Esophagus muscularis mucosa (tissue), 4 donors: ENCODE measurements around the gene MEIS3. TPM values are rescaled to one million over a fixed set of nuclear protein-coding genes. Genes with fewer than 3 reads are reported as not detected.
A peak's percentile ranks its signal among the peaks of the same experiment; 100 is the strongest.

ENCODE experiments used
- DNase-seq: peaks from one replicate; pipeline ENCODE4 v3.0.0-alpha.2; 2017; ENCODE audit errors: extremely low spot score
- H3K27ac ChIP-seq, 4 donors: fragments of 200-600 bp; sonication (generic); replicated peaks in 1 of 4; 1 replicate in 3 of 4; 2 replicates in 1 of 4; pipeline ENCODE4 v1.5.1; 2016 to 2019; ENCODE audit warnings: mild to moderate bottlenecking in 1 of 4
- H3K27me3 ChIP-seq, 4 donors: fragments of 200-600 bp; sonication (generic); one replicate each; pipeline versions ENCODE4 v1.5.1 to v1.6.0; 2016 to 2019
- H3K36me3 ChIP-seq, 4 donors: fragments of 200-600 bp; sonication (generic); one replicate each; pipeline ENCODE4 v1.5.1; 2016 to 2019
- H3K4me1 ChIP-seq, 4 donors: fragments of 200-600 bp; sonication (generic); one replicate each; pipeline ENCODE4 v1.5.1; 2016 to 2019
- H3K4me3 ChIP-seq, 4 donors: fragments of 200-600 bp; sonication (generic); 1 replicate in 2 of 4; 2 replicates in 2 of 4; pipeline ENCODE4 v1.5.1; 2016 to 2019; ENCODE audit warnings: mild to moderate bottlenecking in 4 of 4, moderate library complexity in 1 of 4
- H3K9me3 ChIP-seq, 4 donors: fragments of 200-600 bp; sonication (generic); 1 replicate in 3 of 4; 2 replicates in 1 of 4; pipeline ENCODE4 v1.5.1; 2016 to 2019
- EP300 ChIP-seq: sonication (generic); formaldehyde crosslinking; IDR thresholded peaks from one replicate; pipeline ENCODE4 v1.6.1; 2017; ENCODE audit warnings: antibody characterized with exemption
- POLR2A ChIP-seq: fragments of 450-650 bp; IDR thresholded peaks from one replicate; pipeline ENCODE4 v1.6.1; 2017; ENCODE audit warnings: antibody characterized with exemption, moderate library complexity, mild to moderate bottlenecking, low read depth
- POLR2AphosphoS5 ChIP-seq, 2 donors: sonication (generic); formaldehyde crosslinking; IDR thresholded peaks; one replicate each; pipeline ENCODE4 v1.6.1; 2017; ENCODE audit warnings: antibody characterized with exemption in 2 of 2
- WGBS: methylation state at CpG from one replicate; pipeline ENCODE4 v1.1.5; 2018; 5-methylcytosine and 5-hydroxymethylcytosine counted together
- intact Hi-C: fragments of 100-400 bp; cut with DNase I; formaldehyde crosslinking; loops from one replicate; pipeline ENCODE4 v1.15.1; 2023
- total RNA-seq, 4 donors: library from RNA; depleted of rRNA; stranded (reverse); fragments of >200 nt; gene quantifications; one replicate each; pipeline versions ENCODE4 v1.1.0 to v1.2.1, GENCODE V29; 2016
- TF ChIP-seq, protein P1 (sequence below), 3 experiments: fragments of 200-600 bp in 2 of 3; fragments of 450-650 bp in 1 of 3; sonication (generic) in 2 of 3; IDR thresholded peaks; one replicate each; pipeline ENCODE4 v1.5.1; 2017 to 2019; ENCODE audit warnings: antibody characterized with exemption in 3 of 3, mild to moderate bottlenecking in 2 of 3, moderate library complexity in 1 of 3

The MEIS3 gene
- total RNA-seq, 4 donors from 2014 or later, result 22.8 to 33.2 (median 30.7) TPM

DNA sequence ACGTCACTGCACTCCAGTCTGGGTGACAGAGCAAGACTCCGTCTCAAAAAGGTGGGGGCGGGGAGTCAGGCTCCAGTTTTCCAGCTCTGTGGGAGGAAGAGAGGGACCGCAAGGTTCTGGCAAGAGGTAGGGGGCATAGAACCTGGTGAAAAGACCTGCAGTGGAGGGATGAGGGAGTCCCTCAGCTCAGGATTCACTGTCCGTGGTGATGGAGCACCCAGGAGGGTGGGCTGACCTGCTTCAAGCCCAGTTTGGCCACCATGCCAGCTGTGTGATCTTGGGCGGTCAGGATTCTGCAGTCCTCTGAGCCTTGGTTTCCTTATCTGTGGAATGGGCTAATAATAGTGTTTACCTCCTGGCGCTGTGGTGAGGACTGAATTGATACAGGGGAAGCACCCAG, 31.2 kb upstream of the MEIS3 start:
- Histone ChIP-seq H3K4me3 (no peak overlapping the region), H3K36me3 (peaks cover 0 to 14% (median 2%) of the 10 kb centered on the region in 4 donors), H3K27me3 (peaks cover 0 to 53% (median 22%) of the 10 kb centered on the region in 4 donors), H3K27ac (no peak overlapping the region), H3K4me1 (peaks cover 10 to 28% (median 24%) of the 10 kb centered on the region in 4 donors), H3K9me3 (peaks cover 0 to 2% (median under 1%) of the 10 kb centered on the region in 4 donors)
- no peak for DNase-seq
- WGBS, result 71% methylated on average over 7 of the region's 7 CpGs
- TF ChIP-seq EP300, result no peak
- TF ChIP-seq, protein P1, sequence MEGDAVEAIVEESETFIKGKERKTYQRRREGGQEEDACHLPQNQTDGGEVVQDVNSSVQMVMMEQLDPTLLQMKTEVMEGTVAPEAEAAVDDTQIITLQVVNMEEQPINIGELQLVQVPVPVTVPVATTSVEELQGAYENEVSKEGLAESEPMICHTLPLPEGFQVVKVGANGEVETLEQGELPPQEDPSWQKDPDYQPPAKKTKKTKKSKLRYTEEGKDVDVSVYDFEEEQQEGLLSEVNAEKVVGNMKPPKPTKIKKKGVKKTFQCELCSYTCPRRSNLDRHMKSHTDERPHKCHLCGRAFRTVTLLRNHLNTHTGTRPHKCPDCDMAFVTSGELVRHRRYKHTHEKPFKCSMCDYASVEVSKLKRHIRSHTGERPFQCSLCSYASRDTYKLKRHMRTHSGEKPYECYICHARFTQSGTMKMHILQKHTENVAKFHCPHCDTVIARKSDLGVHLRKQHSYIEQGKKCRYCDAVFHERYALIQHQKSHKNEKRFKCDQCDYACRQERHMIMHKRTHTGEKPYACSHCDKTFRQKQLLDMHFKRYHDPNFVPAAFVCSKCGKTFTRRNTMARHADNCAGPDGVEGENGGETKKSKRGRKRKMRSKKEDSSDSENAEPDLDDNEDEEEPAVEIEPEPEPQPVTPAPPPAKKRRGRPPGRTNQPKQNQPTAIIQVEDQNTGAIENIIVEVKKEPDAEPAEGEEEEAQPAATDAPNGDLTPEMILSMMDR (IDR thresholded peaks at IDR 0.05), result no peak
- TF ChIP-seq POLR2AphosphoS5 (IDR thresholded peaks at IDR 0.05), result no peak
- TF ChIP-seq POLR2A, result no peak
- intact Hi-C loops, result no loop called here

DNA sequence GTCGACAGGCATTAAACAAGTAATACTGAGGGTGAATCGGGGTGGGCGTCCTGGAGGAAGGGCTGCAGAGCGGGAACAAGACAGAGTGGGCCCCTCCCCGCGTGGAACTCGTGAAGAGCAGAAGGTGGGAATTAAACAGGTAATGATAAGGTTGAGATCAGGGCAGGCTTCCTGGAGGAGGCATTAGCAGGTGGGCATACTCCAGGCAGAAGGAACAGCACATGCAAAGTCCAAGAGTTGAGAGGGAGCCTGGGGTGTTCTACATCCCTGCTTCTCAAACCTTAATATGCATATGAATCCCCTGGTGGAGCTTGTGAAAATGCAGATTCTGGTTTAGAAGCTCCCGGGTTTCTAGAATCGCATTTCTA, 29.0 kb upstream of the MEIS3 start:
- Histone ChIP-seq H3K9me3 (no peaks in the 10 kb centered on the region), H3K27me3 (peaks cover 0 to 69% (median 25%) of the 10 kb centered on the region in 4 donors), H3K36me3 (peaks cover 0 to 12% (median 0%) of the 10 kb centered on the region in 4 donors), H3K4me3 (no peak overlapping the region), H3K4me1 (peaks cover 10 to 29% (median 27%) of the 10 kb centered on the region in 4 donors), H3K27ac (no peak overlapping the region)
- 40% methylated on average over 9 of the region's 9 CpGs for WGBS
- intact Hi-C loops, result no loop called here
- TF ChIP-seq POLR2AphosphoS5 (IDR thresholded peaks at IDR 0.05) (no peak), EP300 (no peak), POLR2A (no peak)
- TF ChIP-seq, protein P1 (IDR thresholded peaks at IDR 0.05), result no peak
- DNase-seq, result no peak

DNA sequence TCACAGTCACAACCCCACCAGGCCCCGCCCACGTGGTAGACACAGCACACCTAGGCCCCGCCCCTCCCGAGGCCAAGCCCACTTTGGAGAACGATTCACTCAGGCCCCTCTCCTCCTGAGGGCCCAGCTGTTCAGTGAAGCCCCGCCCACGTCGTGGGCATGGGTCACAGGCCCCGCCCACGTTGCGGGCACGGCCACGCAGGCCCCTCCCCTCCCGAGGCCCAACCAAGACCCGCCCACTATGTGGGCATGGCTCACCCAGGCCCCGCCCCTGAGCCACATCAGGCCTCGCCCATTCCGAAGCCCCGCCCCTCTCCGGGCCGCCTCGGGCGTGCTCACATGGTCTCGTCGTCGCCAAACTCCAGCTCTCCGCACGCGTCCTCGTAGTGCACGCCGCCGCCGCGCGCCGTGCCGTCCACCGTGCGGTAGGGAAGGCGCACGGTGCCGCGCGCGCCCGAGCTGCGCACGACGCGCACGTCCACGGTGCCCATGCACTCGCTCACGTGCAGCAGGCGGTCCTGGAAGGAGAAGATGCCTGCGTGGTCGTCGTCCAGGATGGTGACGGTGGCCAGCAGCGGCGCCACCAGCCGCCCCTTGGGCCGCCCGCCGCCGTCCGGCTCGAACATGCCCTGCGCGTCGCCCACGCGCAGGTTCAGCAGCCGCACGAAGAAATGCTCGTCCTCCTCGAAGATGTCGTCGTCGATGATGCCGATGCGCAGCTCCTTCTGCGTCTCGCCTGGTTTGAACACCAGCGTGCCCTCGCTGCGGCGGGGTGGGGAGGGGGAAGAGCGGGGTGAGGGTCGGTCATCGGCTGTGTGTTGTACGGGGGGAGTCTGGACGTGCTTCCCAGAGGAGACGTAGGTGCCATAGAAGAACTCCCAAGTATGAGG, 28.4 kb upstream of the MEIS3 start:
- Histone ChIP-seq H3K9me3 (no peaks in the 10 kb centered on the region), H3K27ac (no peak overlapping the region), H3K36me3 (peaks cover 0 to 5% (median 0%) of the 10 kb centered on the region in 4 donors), H3K27me3 (peaks cover 0 to 75% (median 25%) of the 10 kb centered on the region in 4 donors), H3K4me3 (peak overlapping the region; percentile 23 to 39 (median 26)), H3K4me1 (peaks cover 10 to 29% (median 27%) of the 10 kb centered on the region in 4 donors)
- TF ChIP-seq POLR2AphosphoS5 (IDR thresholded peaks at IDR 0.05) (no peak), EP300 (no peak), POLR2A (no peak)
- TF ChIP-seq, protein P1 (IDR thresholded peaks at IDR 0.05), result no peak
- 15% methylated on average over 32 of the region's 95 CpGs for WGBS
- DNase-seq, result no peak
- intact Hi-C loops, result no loop called here

DNA sequence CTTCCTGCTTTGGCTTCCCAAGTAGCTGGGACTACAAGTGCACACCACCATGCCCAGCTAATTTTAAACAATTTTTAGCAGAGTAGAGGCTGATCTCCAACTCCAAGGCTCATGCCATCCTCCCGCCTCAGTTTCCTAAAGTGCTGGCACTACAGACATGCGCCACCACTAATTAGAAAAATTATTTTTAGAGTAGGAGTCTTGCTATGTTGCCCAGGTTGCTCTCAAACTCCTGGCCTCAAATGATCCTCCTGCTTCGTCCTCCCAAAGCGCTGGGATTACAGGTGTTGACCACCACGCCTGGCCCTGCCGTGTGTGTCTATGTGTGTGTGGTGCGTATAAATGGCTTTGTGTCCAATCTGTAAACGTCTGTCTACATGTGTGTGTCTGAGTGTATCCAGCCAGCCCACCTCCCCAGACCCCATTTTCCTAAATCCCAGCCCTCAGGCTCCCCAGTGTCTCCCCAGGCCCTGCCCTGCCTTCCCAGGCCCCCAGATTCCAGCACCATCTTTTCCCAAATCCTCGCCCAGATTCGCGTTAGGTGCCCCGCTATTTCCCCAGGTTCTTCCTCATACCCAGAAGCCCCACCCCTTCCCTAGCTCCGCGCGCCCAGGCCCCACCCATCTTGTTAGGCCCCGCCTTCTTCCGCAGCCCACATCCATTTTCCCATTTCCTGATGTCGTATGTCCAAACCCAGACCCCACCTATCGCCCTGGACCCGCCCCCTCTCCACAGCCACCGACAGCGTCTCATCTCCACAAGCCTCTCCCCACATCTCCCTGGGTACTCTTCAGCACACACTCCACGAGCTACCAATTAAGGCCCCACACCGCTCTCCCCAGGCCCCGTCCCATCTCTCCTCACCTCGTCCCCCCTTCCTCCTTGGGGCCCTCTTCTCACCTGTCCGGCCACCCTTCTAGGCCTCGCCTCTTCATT, 27.5 kb upstream of the MEIS3 start:
- Histone ChIP-seq H3K4me1 (peaks cover 10 to 29% (median 27%) of the 10 kb centered on the region in 4 donors), H3K36me3 (peaks cover 0 to 3% (median 0%) of the 10 kb centered on the region in 4 donors), H3K9me3 (no peaks in the 10 kb centered on the region), H3K27ac (no peak overlapping the region), H3K27me3 (peaks cover 0 to 85% (median 25%) of the 10 kb centered on the region in 4 donors), H3K4me3 (peak overlapping the region in 3 of 4 donors; percentile 25 to 39 (median 27))
- TF ChIP-seq, protein P1 (IDR thresholded peaks at IDR 0.05), result no peak
- TF ChIP-seq POLR2A, result no peak
- TF ChIP-seq EP300, result no peak
- TF ChIP-seq POLR2AphosphoS5 (IDR thresholded peaks at IDR 0.05), result no peak
- WGBS, result 18% methylated on average over 28 of the region's 28 CpGs
- intact Hi-C loops, result no loop called here
- DNase-seq, result no peak
